GM10266 (cell line): Measurements from ENCODE around the gene MOXD1.
A peak's percentile ranks its signal among the peaks of the same experiment; 100 is the strongest.

Experiments
- DNase-seq: peaks from one replicate; pipeline ENCODE4 v3.0.0; 2012; ENCODE audit errors: extremely low spot score
- CTCF ChIP-seq: IDR thresholded peaks from 2 replicates; pipeline ENCODE4 v1.5.1; 2012; ENCODE audit warnings: mild to moderate bottlenecking, low read depth; ENCODE audit not compliant: control insufficient read depth, insufficient read depth; ENCODE audit errors: missing control alignments

MOXD1 gene

GRCh38 chr6:132400883-132401617, at the start of gene MOXD1:
TSS of gene MOXD1 (minus strand) at chr6:132401475. CDS start at chr6:132401426, 49 bp downstream.
- peak; percentile 4 for TF ChIP-seq CTCF
- peak; percentile 82 for DNase-seq

- DNase-seq, result no peak
- no peak for TF ChIP-seq CTCF
These were observed 45.6 kb upstream of the MOXD1 start for GRCh38 chr6:132446855-132447241.

- no peak for DNase-seq
- no peak for TF ChIP-seq CTCF
These were observed 45.0 kb upstream of the MOXD1 start for GRCh38 chr6:132446141-132446854.

- TF ChIP-seq CTCF, result no peak
- no peak for DNase-seq
These were observed 44.1 kb upstream of the MOXD1 start for GRCh38 chr6:132445201-132445951.

GRCh38 chr6:132443206-132443605, 41.9 kb upstream of the MOXD1 start:
- no peak for TF ChIP-seq CTCF
- DNase-seq, result no peak

GRCh38 chr6:132430110-132430509, 28.8 kb upstream of the MOXD1 start:
- no peak for DNase-seq
- no peak for TF ChIP-seq CTCF
